Progenitor cell of endocrine pancreas (in vitro differentiated cells): ENCODE results near the gene CAMK1D. TPM values are rescaled to one million over a fixed set of nuclear protein-coding genes. Genes with fewer than 3 reads are reported as not detected.

Experiments used
- DNase-seq: peaks from one replicate; pipeline ENCODE4 v3.0.0; 2021; ENCODE audit warnings: low spot score; ENCODE audit not compliant: unreplicated experiment
- H3K27ac Mint-ChIP-seq: 2 replicates; pipeline ENCODE4 v1.8.0; 2021; ENCODE audit warnings: mild to moderate bottlenecking, moderate library complexity, mixed read lengths
- H3K27me3 Mint-ChIP-seq: 2 replicates; pipeline ENCODE4 v1.8.0; 2021; ENCODE audit warnings: mixed read lengths
- H3K36me3 Mint-ChIP-seq: 2 replicates; pipeline ENCODE4 v1.8.0; 2022; ENCODE audit warnings: mixed read lengths; ENCODE audit not compliant: insufficient read depth
- H3K4me1 Mint-ChIP-seq: 2 replicates; pipeline ENCODE4 v1.8.0; 2021; ENCODE audit warnings: low read depth, mixed read lengths
- H3K4me3 Mint-ChIP-seq: 2 replicates; pipeline ENCODE4 v1.8.0; 2021; ENCODE audit warnings: low read depth, mild to moderate bottlenecking, moderate library complexity, mixed read lengths
- H3K9me3 Mint-ChIP-seq: 2 replicates; pipeline ENCODE4 v1.8.0; 2021; ENCODE audit warnings: low read depth, mixed read lengths
- CTCF ChIP-seq: fragments of 200-600 bp; sonication (generic); IDR thresholded peaks from one replicate; pipeline ENCODE4 v1.5.0; 2021; ENCODE audit warnings: antibody characterized with exemption, mild to moderate bottlenecking; ENCODE audit not compliant: unreplicated experiment
- total RNA-seq: library from RNA; stranded (reverse); gene quantifications from 2 replicates; pipeline ENCODE4 v1.2.1, GENCODE V29; 2021

Gene CAMK1D
- total RNA-seq, 1 donor from 2014 or later = 10.8 TPM

GRCh38 chr10:12405342-12406320, 56.3 kb downstream of the CAMK1D start:
- no peak for TF ChIP-seq CTCF
- Mint-ChIP-seq H3K9me3 (no peaks in the 10 kb centered on the region), H3K27ac (peak overlapping the region; percentile 75), H3K27me3 (peaks cover 43% of the 10 kb centered on the region), H3K4me1 (peaks cover 19% of the 10 kb centered on the region), H3K4me3 (no peak overlapping the region), H3K36me3 (no peaks in the 10 kb centered on the region)
- no peak for DNase-seq

GRCh38 chr10:12406764-12407400, 57.5 kb downstream of the CAMK1D start:
- no peak for DNase-seq
- Mint-ChIP-seq H3K4me3 (no peak overlapping the region), H3K27me3 (peaks cover 38% of the 10 kb centered on the region), H3K9me3 (no peaks in the 10 kb centered on the region), H3K4me1 (peaks cover 19% of the 10 kb centered on the region), H3K27ac (peak overlapping the region; percentile 1), H3K36me3 (no peaks in the 10 kb centered on the region)
- no peak for TF ChIP-seq CTCF

- Mint-ChIP-seq H3K27me3 (peaks cover 31% of the 10 kb centered on the region), H3K4me1 (peaks cover 19% of the 10 kb centered on the region), H3K4me3 (no peak overlapping the region), H3K36me3 (no peaks in the 10 kb centered on the region), H3K27ac (no peak overlapping the region), H3K9me3 (peaks cover 4% of the 10 kb centered on the region)
- no peak for TF ChIP-seq CTCF
- no peak for DNase-seq
Observed at GRCh38 chr10:12408472-12408871, 59.1 kb downstream of the CAMK1D start.

GRCh38 chr10:12409161-12409560, 59.8 kb downstream of the CAMK1D start:
- no peaks in the 10 kb centered on the region for H3K36me3 Mint-ChIP-seq
- H3K9me3 Mint-ChIP-seq = peaks cover 5% of the 10 kb centered on the region
- no peak overlapping the region for H3K27ac Mint-ChIP-seq
- no peak for DNase-seq
- no peak for TF ChIP-seq CTCF
- H3K27me3 Mint-ChIP-seq = peaks cover 28% of the 10 kb centered on the region
- H3K4me3 Mint-ChIP-seq = no peak overlapping the region
- H3K4me1 Mint-ChIP-seq = peaks cover 19% of the 10 kb centered on the region

GRCh38 chr10:12409613-12410012, 60.3 kb downstream of the CAMK1D start:
- peaks cover 5% of the 10 kb centered on the region for H3K9me3 Mint-ChIP-seq
- H3K4me3 Mint-ChIP-seq = no peak overlapping the region
- H3K27me3 Mint-ChIP-seq = peaks cover 25% of the 10 kb centered on the region
- peaks cover 19% of the 10 kb centered on the region for H3K4me1 Mint-ChIP-seq
- TF ChIP-seq CTCF = no peak
- H3K27ac Mint-ChIP-seq = no peak overlapping the region
- no peak for DNase-seq
- no peaks in the 10 kb centered on the region for H3K36me3 Mint-ChIP-seq
